GM20000 (cell line): Measurements from ENCODE around the gene CRYGA.
"Not testable (repeated sequence)": the region's sequence is repeated elsewhere in the genome, so short reads cannot be mapped to it uniquely, and the experiment has no call there.

ENCODE experiments used
- DNase-seq: peaks from one replicate; pipeline ENCODE4 v3.0.0; 2012; ENCODE audit warnings: low spot score
- TF ChIP-seq, protein P1 (sequence below): IDR thresholded peaks from 2 replicates; pipeline ENCODE4 v1.5.1; 2012; ENCODE audit warnings: mild to moderate bottlenecking, control low read depth; ENCODE audit errors: extremely low read depth, missing control alignments

CRYGA gene

DNA sequence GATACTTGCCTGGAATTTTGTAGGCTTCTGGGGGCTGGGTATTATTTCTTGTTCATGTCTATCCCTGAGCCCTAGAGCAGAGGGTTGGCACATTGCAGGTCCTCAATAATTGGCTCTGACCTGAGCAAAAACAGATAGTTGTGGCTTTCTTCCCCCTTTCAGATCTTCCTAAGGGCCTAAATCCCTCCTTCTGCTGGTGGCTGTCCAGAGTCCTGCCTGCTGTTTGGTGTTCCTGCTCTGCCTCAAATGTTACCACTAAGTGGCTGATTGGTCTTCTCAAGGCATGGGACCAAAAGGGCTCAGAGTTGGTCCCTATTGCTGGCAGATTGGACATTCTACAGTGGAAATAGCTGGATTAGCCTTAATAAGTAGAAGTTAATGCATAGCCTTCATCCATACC is 16.4 kb downstream of the CRYGA start:
- TF ChIP-seq, protein P1, sequence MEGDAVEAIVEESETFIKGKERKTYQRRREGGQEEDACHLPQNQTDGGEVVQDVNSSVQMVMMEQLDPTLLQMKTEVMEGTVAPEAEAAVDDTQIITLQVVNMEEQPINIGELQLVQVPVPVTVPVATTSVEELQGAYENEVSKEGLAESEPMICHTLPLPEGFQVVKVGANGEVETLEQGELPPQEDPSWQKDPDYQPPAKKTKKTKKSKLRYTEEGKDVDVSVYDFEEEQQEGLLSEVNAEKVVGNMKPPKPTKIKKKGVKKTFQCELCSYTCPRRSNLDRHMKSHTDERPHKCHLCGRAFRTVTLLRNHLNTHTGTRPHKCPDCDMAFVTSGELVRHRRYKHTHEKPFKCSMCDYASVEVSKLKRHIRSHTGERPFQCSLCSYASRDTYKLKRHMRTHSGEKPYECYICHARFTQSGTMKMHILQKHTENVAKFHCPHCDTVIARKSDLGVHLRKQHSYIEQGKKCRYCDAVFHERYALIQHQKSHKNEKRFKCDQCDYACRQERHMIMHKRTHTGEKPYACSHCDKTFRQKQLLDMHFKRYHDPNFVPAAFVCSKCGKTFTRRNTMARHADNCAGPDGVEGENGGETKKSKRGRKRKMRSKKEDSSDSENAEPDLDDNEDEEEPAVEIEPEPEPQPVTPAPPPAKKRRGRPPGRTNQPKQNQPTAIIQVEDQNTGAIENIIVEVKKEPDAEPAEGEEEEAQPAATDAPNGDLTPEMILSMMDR, result no peak
- DNase-seq, result no peak

DNA sequence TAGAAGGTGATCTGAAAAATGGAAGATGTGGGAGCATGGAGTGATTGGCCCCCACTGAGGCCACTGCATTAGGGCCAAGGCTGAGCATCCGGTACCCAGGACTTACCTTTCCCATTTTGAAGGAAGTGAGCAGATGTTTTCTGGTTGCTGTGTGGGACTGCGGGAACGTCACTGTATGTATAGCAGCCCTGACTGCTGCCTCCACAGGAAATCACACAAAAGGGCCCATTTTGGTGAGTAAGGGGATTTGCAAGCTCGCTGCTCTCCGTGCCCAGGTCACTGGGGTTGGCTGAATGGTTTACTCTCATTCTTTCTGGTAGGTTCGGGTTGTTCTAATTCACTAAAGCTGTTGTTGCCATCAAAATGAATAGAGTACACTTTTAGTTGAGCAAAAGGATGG is 17.4 kb downstream of the CRYGA start, which contains the start of gene CRYGB:
Gene CRYGB, minus strand, starts transcription at position 153 of the 400 bp plus-strand sequence. Its CDS starts 38 bp downstream, at position 115.
- no peak for DNase-seq
- TF ChIP-seq, protein P1, result no peak

DNA sequence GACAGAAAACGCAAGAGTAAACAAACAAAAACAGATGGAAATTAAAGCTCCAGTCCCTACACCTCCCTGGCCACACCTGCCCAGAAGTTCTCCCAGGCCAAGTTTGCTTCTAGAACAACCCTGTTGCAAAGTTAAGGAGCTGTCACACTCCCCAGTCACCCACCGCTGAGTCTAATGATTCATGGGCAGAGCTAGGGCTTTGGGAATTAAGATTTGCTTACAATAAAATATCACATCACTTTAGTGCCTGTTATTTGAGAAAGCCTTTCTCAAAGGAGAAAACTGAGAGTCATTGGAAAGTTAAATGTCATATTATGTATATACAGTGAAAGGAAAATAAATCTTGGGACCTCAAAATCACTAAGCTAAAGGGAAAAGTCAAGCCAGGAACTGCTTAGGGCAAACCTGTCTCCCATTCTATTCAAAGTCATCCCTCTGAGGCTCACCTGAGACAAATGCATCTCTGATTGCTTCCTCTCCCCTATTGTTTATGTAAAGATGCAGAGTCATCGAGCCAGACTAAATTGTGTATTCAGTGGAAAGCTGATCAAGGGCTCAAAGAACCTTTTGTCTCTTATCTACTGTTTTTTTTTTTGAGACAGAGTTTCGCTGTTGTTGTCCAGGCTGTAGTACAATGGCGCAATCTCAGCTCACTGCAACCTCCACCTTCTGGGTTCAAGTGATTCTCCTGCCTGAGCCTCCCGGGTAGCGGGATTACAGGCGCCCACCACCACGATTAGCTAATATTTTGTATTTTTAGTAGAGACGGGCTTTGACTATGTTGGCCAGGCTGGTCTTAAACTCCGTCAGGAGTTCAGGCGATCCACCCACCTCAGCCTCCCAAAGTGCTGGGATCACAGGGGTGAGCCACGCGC is 20.2 kb downstream of the CRYGA start:
- TF ChIP-seq, protein P1, result no peak
- no peak for DNase-seq

DNA sequence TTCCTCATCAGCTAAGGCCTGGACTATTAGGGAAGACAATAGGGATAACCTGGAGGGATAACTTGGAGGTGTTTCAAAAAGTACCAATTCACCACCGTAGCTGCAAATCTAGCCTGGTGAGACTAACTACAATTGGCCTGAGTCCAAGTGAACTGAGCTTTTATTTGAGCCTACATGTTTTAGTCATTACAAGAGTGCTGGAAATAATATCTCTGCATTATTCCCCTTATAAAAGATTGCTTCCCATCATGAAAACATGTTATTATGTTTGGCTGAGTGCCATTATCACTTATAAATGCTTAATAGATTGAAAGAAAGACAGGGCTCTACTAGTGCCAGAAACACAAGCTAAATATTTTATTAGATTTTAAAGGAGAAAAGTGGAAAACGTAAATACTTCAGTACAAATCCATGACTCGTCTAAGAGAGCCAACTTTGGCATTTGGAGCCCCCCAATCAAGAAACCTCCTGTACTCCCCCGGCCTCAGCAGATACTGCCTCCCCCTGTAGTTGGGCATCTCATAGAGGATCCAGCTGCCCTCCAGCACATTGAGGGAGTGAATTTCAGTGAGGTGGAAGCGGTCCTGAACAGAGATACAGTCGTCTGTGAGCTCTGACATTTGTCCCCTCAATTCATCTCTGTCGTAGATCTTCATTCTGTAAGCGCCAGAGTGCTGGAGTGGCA is 21.0 kb downstream of the CRYGA start:
- TF ChIP-seq, protein P1, result no peak
- DNase-seq, result no peak

DNA sequence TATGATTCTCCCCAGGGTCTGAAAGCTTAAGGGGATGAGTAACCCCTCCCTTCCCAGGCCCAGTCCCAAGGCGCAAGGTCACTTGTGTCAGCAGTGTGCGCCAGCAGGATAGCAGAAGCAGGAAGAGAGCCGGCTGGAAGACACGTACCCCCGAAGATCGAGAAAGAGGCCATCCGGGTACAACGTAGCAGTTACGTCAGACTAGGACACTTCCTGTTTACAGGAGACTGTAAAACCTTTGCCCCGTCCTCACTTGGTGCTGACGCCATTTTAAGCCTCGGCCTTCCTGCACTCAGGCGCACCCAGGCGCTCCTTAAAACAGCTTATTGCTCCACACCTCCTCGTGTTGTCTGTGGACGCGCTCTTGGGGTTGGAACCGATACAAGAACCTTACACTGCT is 23.9 kb downstream of the CRYGA start:
- TF ChIP-seq, protein P1, result no peak
- DNase-seq, result no peak

DNA sequence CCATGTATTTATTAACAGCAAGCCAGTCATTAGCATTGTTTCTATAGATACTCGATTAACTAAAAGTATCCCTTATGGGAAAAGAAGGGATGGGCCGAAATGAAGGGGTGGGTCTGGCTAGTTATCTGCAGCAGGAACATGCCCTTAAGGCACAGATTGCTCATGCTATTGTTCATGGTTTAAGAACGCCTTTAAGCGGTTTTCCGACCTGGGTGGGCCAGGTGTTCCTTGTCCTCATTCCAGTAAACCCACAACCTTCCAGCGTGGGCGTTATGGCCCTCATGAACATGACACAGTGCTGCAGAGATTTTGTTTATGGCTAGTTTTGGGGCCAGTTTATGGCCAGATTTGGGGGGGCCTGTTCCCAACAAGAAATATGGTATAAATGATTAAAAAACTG is 25.1 kb downstream of the CRYGA start:
- DNase-seq, result not testable (repeated sequence)

DNA sequence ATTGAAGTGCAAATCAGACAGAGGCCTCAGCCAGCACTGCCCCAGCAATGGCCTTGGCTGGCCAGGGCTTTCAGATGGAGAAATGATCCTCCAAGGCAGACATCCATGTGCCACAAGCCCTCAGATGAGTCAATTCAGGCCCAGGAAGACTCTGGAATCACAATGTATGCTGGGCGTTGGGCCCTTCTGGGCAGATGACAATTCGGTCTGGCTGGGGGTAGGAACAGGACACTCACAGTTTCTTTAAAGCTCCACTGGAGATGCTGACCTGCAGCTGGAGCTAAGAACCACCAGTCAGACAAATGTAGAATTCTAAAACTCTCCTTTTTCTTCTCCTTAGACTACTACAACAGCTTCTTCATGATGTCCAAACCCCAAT is 26.7 kb downstream of the CRYGA start:
- TF ChIP-seq, protein P1, result no peak
- DNase-seq, result no peak
